ENCODE data around the gene DCT.

- TF ChIP-seq POLR2AphosphoS5 (IDR thresholded peaks at IDR 0.05) (no peak), CTCF (IDR thresholded peaks at IDR 0.05) (no peak)
Measured at GRCh38 chr13:94515911-94516310, 36.4 kb upstream of the DCT start.

All from sigmoid colon (tissue), 4 donors.